Ascending aorta (tissue), 2 donors: ENCODE results near the gene DENND1C. TPM values are rescaled to one million over a fixed set of nuclear protein-coding genes. Genes with fewer than 3 reads are reported as not detected.

Source experiments
- DNase-seq, 2 donors: peaks; one replicate each; pipeline ENCODE4 v3.0.0-alpha.2; 2019; ENCODE audit warnings: low spot score in 2 of 2
- H3K27ac ChIP-seq, 2 donors: fragments of 200-600 bp; sonication (generic); one replicate each; pipeline ENCODE4 v1.5.1; 2016 to 2017; ENCODE audit warnings: mild to moderate bottlenecking in 1 of 2
- H3K27me3 ChIP-seq: fragments of 200-600 bp; sonication (generic); one replicate; pipeline ENCODE4 v1.5.1; 2017
- H3K36me3 ChIP-seq, 2 donors: fragments of 200-600 bp; sonication (generic); one replicate each; pipeline ENCODE4 v1.5.1; 2016
- H3K4me1 ChIP-seq, 2 donors: fragments of 200-600 bp; sonication (generic); one replicate each; pipeline ENCODE4 v1.5.1; 2016 to 2017; ENCODE audit warnings: mild to moderate bottlenecking in 1 of 2
- H3K4me3 ChIP-seq, 2 donors: fragments of 200-600 bp; sonication (generic); one replicate each; pipeline ENCODE4 v1.5.1; 2016 to 2017; ENCODE audit warnings: mild to moderate bottlenecking in 1 of 2
- H3K9me3 ChIP-seq, 2 donors: fragments of 200-600 bp; sonication (generic); one replicate each; pipeline ENCODE4 v1.5.1; 2016
- intact Hi-C: fragments of 100-400 bp; cut with DNase I; formaldehyde crosslinking; loops from one replicate; pipeline ENCODE4 v1.15.1; 2023
- total RNA-seq: library from RNA; depleted of rRNA; stranded (reverse); fragments of >200 nt; gene quantifications from one replicate; pipeline ENCODE4 v1.1.0, GENCODE V29; 2016
- TF ChIP-seq, protein P1 (sequence below), 3 experiments: fragments of 200-600 bp in 2 of 3; fragments of 450-650 bp in 1 of 3; sonication (generic) in 2 of 3; IDR thresholded peaks; one replicate each; pipeline ENCODE4 v1.5.1; 2016 to 2019; ENCODE audit warnings: antibody characterized with exemption in 3 of 3, mild to moderate bottlenecking in 1 of 3, moderate library complexity in 1 of 3

The DENND1C gene, protein sequence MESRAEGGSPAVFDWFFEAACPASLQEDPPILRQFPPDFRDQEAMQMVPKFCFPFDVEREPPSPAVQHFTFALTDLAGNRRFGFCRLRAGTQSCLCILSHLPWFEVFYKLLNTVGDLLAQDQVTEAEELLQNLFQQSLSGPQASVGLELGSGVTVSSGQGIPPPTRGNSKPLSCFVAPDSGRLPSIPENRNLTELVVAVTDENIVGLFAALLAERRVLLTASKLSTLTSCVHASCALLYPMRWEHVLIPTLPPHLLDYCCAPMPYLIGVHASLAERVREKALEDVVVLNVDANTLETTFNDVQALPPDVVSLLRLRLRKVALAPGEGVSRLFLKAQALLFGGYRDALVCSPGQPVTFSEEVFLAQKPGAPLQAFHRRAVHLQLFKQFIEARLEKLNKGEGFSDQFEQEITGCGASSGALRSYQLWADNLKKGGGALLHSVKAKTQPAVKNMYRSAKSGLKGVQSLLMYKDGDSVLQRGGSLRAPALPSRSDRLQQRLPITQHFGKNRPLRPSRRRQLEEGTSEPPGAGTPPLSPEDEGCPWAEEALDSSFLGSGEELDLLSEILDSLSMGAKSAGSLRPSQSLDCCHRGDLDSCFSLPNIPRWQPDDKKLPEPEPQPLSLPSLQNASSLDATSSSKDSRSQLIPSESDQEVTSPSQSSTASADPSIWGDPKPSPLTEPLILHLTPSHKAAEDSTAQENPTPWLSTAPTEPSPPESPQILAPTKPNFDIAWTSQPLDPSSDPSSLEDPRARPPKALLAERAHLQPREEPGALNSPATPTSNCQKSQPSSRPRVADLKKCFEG
- 24.4 TPM for total RNA-seq

DNA sequence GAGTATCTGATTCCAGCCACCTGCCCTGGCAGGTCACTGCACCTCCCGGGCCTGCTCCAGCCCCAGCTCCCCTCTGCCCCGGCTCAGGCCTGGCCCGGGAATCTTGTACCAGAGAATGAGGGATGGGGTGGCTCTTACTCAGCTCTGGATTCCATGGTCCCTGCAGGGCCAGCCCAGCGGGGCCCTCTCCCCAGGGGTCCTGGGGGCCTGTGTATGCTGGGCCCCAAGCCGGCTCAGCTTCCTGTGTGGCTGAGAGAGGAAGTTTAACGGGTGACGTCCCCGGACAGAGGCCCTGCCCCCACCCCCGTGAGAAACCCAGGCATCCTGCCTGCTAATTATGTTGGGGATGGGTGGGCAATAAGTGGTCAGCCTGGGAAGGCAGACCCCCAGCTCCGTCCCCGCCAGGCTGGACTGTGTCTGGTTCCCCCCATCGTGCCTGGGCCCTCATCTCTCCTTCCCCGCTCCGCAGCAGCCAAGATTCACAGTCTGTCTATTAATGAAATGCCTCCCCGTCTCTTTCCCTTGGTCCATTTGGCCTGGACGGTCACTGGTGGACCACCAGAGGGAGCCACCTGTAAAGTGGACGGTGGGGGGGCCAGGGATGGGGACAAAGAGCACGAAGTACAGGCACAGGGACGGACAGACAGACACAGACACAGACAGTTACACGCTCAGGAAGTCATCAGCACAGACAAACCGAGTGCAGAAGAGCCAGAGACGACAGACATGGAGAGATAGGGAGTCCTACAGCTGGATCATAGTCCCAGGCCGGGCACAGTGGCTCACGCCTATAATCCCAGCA is at the start of gene DENND1C:
TSS of gene DENND1C (minus strand) at position 247 of the 802 bp plus-strand sequence. CDS start at position 155, 92 bp downstream.
- peak within 1 kb of the TSS in 1 of 2 donors; percentile 53 for H3K4me3 ChIP-seq
- TF ChIP-seq, protein P1, sequence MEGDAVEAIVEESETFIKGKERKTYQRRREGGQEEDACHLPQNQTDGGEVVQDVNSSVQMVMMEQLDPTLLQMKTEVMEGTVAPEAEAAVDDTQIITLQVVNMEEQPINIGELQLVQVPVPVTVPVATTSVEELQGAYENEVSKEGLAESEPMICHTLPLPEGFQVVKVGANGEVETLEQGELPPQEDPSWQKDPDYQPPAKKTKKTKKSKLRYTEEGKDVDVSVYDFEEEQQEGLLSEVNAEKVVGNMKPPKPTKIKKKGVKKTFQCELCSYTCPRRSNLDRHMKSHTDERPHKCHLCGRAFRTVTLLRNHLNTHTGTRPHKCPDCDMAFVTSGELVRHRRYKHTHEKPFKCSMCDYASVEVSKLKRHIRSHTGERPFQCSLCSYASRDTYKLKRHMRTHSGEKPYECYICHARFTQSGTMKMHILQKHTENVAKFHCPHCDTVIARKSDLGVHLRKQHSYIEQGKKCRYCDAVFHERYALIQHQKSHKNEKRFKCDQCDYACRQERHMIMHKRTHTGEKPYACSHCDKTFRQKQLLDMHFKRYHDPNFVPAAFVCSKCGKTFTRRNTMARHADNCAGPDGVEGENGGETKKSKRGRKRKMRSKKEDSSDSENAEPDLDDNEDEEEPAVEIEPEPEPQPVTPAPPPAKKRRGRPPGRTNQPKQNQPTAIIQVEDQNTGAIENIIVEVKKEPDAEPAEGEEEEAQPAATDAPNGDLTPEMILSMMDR (IDR thresholded peaks at IDR 0.05): peak; percentile 10 to 34 (median 16)
- DNase-seq: no peak
- H3K9me3 ChIP-seq: no peaks in the 10 kb centered on the region
- H3K27me3 ChIP-seq: peaks cover 3% of the 10 kb centered on the region
- no peaks in the 10 kb centered on the region for H3K36me3 ChIP-seq
- H3K4me1 ChIP-seq: no peaks in the 10 kb centered on the region
- intact Hi-C loops: no loop called here
- H3K27ac ChIP-seq: no peak within 1 kb of the TSS

DNA sequence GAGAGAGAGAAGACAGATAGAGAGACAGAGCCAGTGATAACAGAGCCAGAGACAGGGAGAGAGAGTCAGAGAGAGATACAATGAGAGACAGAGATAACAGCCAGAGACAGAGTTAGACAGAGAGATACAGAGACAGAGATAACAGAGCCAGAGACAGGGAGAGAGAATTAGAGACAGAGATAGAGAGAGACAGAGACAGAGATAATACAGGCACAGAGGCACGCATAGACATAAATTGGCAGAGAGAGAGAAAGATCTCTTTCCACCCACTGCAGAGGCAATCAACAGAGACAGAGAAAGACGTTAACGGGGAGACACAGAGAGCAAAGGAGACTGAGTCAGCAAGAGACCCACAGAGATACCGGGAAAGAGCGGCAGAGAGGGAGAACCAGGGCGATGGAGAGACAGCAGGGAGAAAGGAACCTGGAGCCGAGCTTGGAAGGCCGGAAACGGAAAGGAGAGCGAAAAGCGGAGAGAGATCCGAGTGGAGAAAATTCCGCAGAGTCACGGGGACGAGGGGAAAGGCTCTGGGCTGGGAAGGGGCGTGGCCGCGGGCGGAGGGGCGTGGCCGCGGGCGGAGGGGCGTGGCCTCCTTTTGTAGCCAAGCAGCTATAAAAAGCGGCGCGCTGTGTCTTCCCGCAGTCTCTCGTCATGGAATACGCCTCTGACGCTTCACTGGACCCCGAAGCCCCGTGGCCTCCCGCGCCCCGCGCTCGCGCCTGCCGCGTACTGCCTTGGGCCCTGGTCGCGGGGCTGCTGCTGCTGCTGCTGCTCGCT is 49.0 kb upstream of the DENND1C start, which contains the start of gene TNFSF9:
TSS of gene TNFSF9 (plus strand) at position 641 of the 777 bp plus-strand sequence. CDS start at position 652, 11 bp downstream.
- Histone ChIP-seq H3K36me3 (no peaks in the 10 kb centered on the region), H3K4me3 (peak within 1 kb of the TSS; percentile 62 to 64), H3K9me3 (no peaks in the 10 kb centered on the region), H3K4me1 (peaks cover 4 to 7% of the 10 kb centered on the region in 2 donors), H3K27ac (no peak within 1 kb of the TSS), H3K27me3 (no peaks in the 10 kb centered on the region)
- peak; percentile 49 to 90 for DNase-seq
- intact Hi-C loops: no loop called here
- TF ChIP-seq, protein P1 (IDR thresholded peaks at IDR 0.05): no peak

DNA sequence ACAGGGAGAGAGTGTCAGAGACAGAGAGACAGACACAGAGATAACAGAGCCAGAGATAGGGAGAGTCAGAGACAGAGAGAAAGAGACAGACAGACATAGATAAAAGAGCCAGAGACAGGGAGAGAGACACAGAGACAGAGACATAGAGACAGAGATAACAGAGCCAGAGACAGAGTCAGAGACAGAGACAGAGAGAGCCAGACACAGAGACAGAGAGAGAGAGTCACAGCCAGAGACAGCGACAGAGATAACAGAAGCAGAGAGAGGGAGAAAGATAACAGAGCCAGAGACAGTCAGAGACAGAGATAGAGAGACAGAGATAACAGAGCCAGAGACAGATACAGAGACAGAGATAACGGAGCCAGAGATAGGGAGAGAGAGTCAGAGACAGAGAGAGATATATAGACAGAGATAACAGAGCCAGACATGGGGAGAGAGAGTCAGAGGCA is 48.4 kb upstream of the DENND1C start:
- Histone ChIP-seq H3K4me3 (peak overlapping the region; percentile 62 to 64), H3K36me3 (no peaks in the 10 kb centered on the region), H3K9me3 (no peaks in the 10 kb centered on the region), H3K4me1 (peaks cover 4 to 7% of the 10 kb centered on the region in 2 donors), H3K27me3 (no peaks in the 10 kb centered on the region), H3K27ac (no peak overlapping the region)
- no peak for DNase-seq
- TF ChIP-seq, protein P1 (IDR thresholded peaks at IDR 0.05): no peak
- intact Hi-C loops: no loop called here

DNA sequence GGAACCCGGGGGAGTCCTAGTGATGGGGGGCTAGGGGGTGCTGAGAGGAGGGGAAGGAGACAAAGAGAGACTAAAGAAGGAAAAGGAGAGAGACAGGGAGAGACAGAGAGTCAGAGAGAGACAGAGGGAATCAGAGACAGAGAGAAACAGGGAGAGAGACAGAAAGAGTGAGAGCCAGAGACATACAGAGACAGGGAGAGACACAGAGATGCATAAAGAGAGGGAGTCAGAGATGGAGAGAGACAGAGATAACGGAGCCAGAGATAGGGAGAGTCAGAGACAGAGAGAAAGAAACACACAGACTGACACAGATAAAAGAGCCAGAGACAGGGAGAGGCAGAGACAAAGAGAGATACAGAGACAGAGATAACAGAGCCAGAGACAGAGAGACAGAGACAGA is 47.8 kb upstream of the DENND1C start:
- Histone ChIP-seq H3K4me3 (no peak overlapping the region), H3K4me1 (peaks cover 4 to 7% of the 10 kb centered on the region in 2 donors), H3K27me3 (no peaks in the 10 kb centered on the region), H3K9me3 (no peaks in the 10 kb centered on the region), H3K36me3 (no peaks in the 10 kb centered on the region), H3K27ac (no peak overlapping the region)
- intact Hi-C loops: no loop called here
- no peak for DNase-seq
- TF ChIP-seq, protein P1 (IDR thresholded peaks at IDR 0.05): no peak
